ENCODE data around the gene CREBRF.
"Not testable (repeated sequence)": the region's sequence is repeated elsewhere in the genome, so short reads cannot be mapped to it uniquely, and the experiment has no call there.

GRCh38 chr5:173017087-173017486 is 39.1 kb upstream of the CREBRF start:
- not testable (repeated sequence) for TF ChIP-seq CTCF (conservative IDR thresholded peaks at IDR 0.05); EZH2 (IDR thresholded peaks at IDR 0.05; ENCODE audit: low read depth)
